ENCODE results near the gene ZRANB2. TPM values are rescaled to one million over a fixed set of nuclear protein-coding genes. Genes with fewer than 3 reads are reported as not detected.

Gene ZRANB2
- total RNA-seq, 1 experiment from 2014 or later: 120 TPM

GRCh38 chr1:71023515-71023914, 57.3 kb downstream of the ZRANB2 start:
- no peaks in the 10 kb centered on the region for H3K9me3 ChIP-seq (replicated peaks)
- DNase-seq: no peak
- H3K4me1 ChIP-seq: no peaks in the 10 kb centered on the region
- H3K4me3 ChIP-seq: no peak overlapping the region
- H3K27me3 ChIP-seq: peaks cover 4% of the 10 kb centered on the region; the same call in 1 of the 2 replicates
- H3K36me3 ChIP-seq: no peaks in the 10 kb centered on the region
- H3K27ac ChIP-seq: no peak overlapping the region

GRCh38 chr1:71019233-71019969, 61.4 kb downstream of the ZRANB2 start:
- H3K27me3 ChIP-seq: no peaks in the 10 kb centered on the region
- no peaks in the 10 kb centered on the region for H3K9me3 ChIP-seq (replicated peaks)
- H3K36me3 ChIP-seq: no peaks in the 10 kb centered on the region
- H3K27ac ChIP-seq: no peak overlapping the region
- no peaks in the 10 kb centered on the region for H3K4me1 ChIP-seq
- H3K4me3 ChIP-seq: no peak overlapping the region
- peak; percentile 40 to 65 for DNase-seq

GRCh38 chr1:71018791-71019190, 62.0 kb downstream of the ZRANB2 start:
- no peaks in the 10 kb centered on the region for H3K27me3 ChIP-seq

GRCh38 chr1:71015745-71016144, 65.1 kb downstream of the ZRANB2 start:
- Histone ChIP-seq H3K4me1 (no peaks in the 10 kb centered on the region), H3K4me3 (no peak overlapping the region), H3K36me3 (no peaks in the 10 kb centered on the region), H3K27me3 (no peaks in the 10 kb centered on the region), H3K9me3 (replicated peaks) (no peaks in the 10 kb centered on the region), H3K27ac (no peak overlapping the region)
- no peak for DNase-seq

More at GRCh38 chr1:71018791-71019190, 62.0 kb downstream of the ZRANB2 start:
- Histone ChIP-seq H3K4me1 (no peaks in the 10 kb centered on the region), H3K9me3 (replicated peaks) (no peaks in the 10 kb centered on the region), H3K27ac (no peak overlapping the region), H3K36me3 (no peaks in the 10 kb centered on the region), H3K4me3 (no peak overlapping the region)
- DNase-seq: no peak

DNA sequence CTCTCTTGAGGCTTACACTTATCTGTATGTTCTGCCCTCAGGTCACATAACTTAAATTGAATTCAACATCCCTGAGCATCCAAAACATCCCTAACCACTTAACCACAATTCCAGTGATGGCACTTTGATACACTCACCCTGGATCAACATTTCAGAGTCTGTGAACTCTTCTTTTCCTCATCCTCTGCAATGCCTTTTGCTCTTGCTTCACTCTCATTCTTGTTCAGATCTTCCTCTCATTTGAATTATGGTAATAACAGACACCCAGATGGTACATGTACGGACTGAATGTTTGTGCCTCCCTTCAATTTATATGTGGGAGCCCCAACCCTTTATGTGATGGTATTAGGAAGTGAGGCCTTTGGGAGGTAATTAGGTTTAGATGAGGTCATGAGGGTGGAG, 66.7 kb downstream of the ZRANB2 start:
- no peaks in the 10 kb centered on the region for H3K9me3 ChIP-seq (replicated peaks)
- H3K4me3 ChIP-seq: no peak overlapping the region
- H3K27me3 ChIP-seq: no peaks in the 10 kb centered on the region
- no peaks in the 10 kb centered on the region for H3K4me1 ChIP-seq
- DNase-seq: no peak
- H3K27ac ChIP-seq: no peak overlapping the region
- no peaks in the 10 kb centered on the region for H3K36me3 ChIP-seq

Other genes starting within 250 kb of the ZRANB2 start
- gene PTGER3, start 33.2 kb downstream of the ZRANB2 start, total RNA-seq (2014; rRNA removed; shearing (Covaris generic)): not detected in 2 replicates